DMS153 treated with DMSO at 0.1 percent for 48 hours (cell line): ENCODE data around the gene DAB1.
"Not testable (repeated sequence)": the region's sequence is repeated elsewhere in the genome, so short reads cannot be mapped to it uniquely, and the experiment has no call there.

Experiments used
- DNase-seq: peaks from one replicate; lab custom pipeline; 2025; ENCODE audit not compliant: unreplicated experiment; lab: John Stamatoyannopoulos, UW

DAB1 gene

DNA sequence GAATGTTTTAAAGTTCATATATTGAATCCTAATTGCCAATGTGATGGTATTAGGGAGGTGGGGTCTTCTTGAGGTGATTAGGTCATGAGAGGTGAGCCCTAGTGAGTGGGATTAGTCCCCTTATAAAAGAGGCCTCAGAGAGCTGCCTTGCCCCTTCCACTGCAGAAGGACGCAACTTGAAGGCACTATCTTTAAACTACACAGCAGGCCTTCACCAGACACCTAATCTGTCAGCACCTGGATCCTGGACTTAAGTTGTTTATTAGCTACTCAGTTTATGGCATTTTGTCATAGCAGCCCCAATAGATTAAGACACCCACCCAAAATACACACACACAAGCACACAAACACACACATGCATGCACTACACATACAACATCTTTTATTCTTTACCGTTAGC lies 61.4 kb downstream of the DAB1 start:
- no peak for DNase-seq

DNA sequence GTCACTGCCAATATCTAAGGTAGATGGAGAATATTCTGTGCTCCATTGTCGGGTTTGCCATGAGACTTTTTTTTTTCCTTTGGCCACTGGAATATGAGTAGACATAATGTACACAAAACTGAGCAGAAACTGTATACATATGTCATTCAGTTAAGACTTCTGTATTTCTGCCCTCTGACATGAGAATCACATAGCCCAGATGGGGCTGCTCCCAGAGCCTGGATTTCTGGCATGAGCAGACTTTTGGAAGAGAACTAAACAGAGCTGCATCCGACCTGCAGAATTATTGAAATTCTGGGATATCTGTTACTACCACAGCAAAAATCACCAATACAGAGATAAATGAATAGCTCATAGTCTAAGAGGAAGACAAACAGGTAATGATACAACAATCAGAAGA lies 62.3 kb downstream of the DAB1 start:
- DNase-seq = no peak

DNA sequence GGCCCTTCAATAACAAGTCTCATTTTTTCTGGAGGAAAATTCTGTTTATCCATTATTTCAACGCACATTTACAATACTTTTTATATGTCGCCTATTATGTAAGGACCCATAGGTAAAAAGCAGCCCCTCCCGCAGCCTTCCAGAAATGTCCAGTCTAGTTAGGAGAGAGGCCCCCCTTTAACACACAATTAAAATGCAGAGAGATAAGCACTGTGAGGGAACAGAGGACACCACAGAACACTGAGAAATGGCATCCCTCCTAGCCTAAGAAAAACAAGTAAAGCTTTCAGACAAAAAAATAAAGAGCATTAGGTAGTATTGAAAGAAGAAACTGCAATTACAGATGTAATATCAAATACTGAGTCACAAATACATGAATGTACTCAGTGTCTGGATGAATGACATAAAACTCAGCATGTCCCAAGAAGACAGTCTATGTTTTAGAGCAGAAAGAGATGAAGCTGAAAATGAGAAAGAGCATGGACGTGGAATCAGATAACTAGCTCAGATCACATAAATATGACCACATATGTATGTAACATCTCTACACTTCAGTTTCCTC lies 62.9 kb downstream of the DAB1 start:
- DNase-seq = no peak

DNA sequence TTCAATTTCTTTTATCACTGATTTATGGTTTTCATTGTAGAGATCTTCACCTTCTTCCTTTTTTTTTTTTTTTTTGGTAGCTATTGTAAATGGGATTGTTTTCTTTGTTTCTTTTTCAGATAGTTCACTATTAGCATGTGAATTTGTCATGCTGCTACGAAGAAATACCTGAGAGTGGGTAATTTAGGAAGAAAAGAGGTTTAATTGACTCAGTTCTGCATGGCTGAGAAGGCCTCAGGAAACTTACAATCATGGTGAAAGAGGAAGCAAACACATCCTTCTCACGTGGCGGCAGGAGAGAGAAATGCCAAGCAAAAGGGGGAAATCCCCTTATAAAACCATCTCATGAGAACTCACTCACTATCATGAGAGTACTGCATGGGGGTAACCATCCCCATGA lies 66.4 kb downstream of the DAB1 start:
- no peak for DNase-seq

DNA sequence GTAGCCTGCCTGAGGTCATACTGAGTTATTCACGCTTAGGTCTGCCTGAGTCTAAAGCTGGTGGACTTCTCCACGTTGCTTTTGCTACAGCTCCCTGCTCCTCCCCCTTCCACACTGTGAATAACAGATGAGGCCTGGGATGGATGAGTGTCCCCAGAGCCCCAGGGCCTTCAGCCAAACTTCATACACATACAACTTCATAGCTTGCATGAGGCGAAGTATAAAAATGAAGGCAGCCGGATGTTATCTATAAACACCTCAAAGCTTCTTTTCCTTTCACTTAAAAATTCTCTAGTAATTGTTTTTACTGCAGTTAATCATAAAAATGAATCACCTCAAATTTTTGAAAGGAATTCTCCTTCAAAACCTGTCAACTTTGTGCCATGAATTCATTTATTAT lies 70.2 kb downstream of the DAB1 start:
- DNase-seq = no peak

DNA sequence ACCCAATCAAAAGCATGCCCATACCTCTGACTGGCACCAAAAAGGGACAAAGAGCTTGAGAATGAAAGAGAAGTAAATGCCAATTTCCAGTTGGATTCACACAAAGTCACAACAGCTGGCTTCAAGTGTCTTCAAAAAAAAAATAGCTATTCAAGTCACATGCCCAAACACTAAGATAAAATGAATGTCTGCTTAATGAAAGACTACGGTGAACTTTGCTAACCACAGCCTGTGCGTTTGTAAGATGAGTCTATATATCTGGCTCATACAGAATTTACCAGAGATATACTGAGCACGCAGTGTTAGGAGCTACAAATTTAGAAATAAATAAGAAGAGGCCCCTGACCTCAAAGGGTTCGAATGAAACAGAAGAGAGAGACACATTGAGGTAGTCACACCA lies 73.2 kb downstream of the DAB1 start:
- no peak for DNase-seq

DNA sequence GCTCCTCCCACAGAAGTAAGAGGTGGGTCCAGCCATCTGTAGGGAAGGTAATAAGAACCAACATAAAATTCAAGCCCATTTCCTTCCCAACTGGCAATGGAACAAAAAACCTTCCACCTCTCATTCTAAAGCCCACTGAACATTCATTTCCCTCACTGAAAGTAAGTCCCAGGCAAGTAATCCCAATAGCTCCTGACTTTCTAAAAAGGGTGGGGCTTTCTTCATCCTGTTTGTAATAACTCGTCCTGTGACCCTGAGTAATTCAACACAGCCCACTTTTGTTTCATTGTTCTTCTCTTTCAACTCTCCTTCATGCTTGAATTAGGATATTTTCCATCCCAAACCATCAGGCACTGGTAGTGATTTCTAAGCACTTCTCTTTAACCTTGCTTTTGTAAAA lies 74.9 kb downstream of the DAB1 start:
- DNase-seq = no peak

DNA sequence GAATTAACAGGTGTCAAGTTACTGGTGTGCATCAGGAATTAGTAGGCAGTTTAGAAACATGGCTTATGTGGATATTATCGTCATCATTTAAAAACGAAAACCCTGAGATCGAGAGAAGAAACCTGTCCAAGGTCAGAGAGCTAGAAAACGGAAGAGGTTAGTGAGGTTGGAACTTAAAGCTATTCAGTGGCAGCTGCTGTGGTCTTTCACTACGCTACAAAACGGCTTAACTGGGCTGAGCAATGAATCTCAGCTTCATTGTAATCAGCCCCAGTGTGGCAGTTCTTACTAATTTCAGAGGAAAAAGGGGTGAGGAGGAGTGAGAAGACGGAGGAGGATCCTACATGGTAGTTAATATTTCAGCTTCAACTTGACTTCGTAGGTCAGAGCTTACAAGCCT lies 77.9 kb downstream of the DAB1 start:
- DNase-seq = no peak

DNA sequence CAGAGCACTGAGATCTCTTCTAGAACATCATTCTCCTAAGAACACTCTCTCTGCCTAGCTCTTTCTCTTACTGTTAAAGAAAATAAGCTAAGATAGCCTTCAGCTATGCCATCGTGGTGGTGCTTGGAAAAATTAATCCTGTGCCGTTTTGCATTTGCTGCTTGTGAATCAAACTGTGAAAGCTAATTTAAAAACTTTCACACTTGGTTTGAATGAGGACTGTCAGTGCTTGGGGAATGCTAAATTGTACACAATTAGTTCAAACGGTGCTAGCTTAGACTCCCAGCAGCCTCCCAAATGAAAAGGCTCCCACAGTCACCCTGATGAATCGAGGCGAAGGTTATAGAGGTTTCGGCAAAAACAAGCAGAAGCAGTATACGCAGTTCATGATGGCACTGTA lies 79.6 kb downstream of the DAB1 start:
- no peak for DNase-seq

DNA sequence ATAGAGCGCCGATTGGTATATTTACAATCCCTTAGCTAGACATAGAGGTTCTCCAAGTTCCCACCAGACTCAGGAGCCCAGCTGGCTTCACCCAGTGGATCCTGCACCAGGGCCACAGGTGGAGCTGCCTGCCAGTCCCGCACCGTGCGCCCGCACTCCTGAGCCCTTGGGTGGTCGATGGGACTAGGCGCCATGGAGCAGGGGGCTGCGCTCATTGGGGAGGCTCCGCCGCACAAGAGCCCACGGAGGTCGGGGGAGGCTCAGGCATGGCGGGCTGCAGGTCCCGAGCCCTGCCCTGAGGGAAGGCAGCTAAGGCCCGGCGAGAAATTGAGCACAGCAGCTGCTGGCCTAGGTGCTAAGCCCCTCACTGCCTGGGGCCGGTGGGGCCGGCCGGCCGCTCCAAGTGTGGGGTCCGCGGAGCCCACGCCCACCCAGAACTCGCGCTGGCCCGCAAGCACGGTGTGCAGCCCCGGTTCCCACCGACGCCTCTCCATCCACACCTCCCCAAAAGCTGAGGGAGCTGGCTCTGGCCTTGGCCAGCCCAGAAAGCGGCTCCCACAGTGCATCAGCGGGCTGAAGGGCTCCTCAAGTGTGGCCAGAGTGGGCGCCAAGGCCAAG lies 80.5 kb downstream of the DAB1 start:
- not testable (repeated sequence) for DNase-seq

DNA sequence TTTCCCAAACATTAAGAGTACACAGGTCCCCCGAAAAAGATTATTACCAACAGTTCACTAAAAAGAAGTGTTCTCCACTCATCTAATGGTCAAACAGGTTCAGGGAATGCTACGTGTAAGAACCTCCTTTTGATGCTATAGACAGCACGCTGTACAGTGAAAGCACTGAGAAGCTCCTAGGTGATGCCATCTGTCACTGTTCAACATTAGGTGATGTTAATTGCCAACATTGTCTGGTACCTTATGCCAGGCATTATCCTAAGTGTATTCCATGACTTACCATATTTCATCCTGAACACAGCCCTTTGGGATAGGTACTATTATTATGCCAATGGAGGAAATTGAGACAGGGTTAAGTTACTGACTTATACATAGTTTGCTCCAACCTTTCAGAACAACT lies 82.1 kb downstream of the DAB1 start:
- no peak for DNase-seq

DNA sequence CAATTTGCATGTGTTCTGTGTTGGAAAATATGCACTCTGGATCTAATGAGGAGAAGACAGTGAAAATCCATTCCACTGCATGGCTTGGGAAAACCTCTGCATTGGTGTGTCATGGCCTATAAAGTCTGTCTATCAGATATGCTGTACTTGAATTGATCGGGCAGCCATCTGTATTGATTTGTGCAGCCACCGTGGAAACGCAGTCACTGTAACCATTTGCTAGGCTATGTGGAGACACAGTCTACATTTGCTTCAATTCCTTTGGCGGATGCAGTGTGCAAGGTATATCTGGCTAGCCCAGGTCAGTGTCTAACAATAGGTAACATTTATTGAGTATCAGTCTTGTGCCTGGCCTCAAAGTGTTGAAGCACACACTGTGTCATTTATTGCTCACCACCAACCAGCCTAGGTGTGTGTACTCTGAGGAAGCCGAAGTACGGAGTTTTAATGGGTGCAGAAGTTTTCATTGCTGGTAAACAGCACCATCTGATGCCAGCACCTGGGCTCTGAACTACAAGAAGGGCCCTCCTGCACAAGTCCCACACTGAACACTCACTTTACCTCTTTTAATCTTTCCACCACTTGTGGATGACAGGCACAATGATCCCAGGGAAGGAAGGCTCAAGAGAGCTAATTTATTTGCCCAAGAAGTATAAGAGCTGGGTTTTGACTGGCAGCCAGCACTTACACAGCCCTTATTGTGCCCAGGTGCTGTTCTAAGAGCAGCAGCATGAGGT lies 83.4 kb downstream of the DAB1 start:
- DNase-seq = no peak

DNA sequence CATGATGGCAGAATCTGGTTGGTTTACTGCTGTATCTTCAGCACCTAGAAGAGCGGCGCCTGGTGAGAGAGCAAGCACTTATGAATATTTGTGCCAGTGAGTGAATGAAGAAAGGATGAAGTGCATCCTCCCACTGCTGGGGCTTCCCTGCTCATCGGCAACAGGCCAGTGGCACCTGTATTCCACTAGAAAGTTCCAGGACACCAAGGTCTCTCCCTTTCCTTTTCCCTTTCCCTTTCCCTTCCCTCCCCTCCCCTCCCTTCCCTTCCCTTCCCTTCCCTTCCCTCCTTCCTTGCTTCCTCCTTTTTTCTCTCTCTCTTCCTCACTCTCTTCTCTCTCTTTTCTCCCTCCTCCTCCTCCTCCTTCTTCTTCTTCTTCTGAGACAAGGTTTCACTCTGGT lies 86.2 kb downstream of the DAB1 start:
- no peak for DNase-seq

DNA sequence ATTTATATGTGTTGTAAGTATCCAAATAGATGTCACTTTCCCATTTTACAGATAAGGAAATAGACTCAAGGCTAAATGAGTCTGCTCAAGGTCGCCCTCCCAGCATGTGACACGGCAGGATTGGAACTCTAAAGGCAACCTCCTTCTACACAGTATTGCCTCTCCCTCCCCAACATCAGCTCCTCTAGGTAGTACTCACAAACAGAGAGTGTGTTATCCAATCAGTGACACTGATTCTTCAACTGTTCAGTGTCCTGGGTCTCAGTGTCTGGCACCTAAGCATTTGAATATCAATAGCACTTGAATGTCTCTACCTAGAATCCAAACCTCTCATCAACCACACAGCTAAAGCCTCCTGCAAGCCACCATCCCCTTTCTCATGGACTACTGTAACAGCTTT lies 87.1 kb downstream of the DAB1 start:
- DNase-seq = no peak

DNA sequence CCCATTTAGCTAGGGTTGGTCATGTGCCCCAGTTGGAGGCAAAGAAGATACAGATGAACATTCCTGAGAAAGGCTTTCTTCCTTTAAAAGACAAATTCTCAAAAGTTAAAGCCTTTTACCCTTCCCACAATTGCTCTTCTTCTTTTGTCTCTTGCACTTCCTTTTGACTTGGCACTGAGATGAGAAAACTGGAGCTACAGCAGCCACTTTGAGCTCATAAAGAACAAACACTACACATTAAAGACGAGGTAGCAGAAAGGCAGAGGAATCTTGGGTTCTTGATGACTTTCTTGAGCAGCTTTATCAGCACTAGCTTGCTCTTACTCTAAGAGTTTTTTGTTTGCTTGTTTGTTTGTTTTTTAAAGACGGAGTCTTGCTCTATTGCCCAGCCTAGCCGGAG lies 92.2 kb downstream of the DAB1 start:
- no peak for DNase-seq

DNA sequence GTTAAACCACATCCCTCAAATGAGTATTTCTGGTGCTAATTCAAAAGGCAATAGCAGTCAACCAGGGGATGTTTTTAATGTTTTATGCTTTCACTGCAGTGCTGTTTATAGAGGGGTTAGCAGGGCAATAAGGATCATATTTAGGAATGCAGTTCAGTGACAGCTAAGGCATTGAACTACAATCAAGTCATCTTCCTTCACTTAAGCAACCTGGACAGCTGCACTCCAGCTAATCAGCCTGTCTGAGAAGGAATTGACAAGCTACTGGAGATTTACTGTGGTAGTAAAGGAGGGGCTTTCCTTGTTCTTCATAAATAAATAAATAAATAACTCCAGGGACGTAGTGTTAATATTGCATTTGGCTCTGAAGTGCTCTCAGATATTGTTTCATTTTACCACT lies 93.9 kb downstream of the DAB1 start:
- DNase-seq = no peak

DNA sequence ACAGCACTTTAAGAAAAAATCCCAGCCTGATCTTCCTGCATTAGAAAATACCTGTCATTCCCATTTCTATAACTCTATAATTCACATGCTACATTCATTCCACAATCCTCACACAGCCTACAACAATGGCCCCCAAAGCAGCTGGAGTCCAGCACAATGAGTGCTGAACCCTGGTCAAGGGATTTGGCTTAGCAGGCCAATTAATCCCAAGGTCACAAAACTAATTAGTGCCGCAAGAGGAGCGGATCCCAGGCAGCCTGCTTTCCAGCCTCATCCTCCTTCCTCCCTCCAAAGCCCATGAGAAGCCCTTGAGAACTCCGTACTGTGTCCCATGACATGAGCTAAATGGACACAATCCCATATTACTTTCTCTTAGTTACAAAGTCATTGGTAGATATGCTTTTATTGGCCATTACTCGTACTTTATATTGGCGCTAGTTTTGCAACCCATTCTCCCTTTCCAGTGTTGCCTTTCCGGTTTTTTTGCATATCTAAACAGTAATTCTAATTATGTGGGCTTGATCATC lies 94.8 kb downstream of the DAB1 start:
- DNase-seq = no peak

DNA sequence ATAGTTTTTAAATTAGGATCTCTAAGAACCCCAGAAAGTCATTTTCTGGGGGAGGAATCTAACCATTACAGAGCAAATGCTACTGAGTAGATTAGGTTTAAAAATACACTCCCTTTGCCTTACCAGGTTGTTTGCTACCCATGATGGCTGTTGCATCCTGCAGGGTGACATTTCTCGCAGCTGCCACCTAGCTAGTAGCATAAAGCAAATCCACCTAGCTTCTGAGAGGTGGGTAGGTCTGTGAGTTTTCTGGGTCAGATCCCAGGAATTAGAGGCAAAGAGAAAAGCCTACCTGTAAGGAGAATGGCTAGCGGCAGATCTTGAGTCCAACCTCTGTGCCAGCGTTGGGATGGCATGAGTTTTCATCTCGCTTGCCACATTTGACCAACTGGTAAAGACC lies 95.9 kb downstream of the DAB1 start:
- no peak for DNase-seq

DNA sequence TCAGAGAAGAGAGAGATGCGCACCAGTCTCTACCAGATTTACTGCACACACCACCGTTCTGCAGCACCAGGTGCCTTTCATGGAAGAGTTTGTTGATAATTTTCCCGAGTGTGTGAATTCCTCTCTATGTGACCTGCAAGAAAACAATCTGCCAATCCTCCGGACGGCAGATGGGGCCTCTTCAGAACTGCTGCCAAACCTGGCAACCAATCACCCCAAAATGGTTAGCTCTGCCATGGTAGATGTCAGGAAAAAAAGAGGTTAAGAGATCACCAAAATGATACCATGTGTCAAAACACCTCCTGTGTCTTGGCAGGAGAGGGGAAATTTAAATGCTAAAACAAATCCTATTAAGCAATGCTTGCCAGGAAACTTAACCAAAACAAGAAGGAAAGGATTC lies 96.5 kb downstream of the DAB1 start:
- DNase-seq = no peak

DNA sequence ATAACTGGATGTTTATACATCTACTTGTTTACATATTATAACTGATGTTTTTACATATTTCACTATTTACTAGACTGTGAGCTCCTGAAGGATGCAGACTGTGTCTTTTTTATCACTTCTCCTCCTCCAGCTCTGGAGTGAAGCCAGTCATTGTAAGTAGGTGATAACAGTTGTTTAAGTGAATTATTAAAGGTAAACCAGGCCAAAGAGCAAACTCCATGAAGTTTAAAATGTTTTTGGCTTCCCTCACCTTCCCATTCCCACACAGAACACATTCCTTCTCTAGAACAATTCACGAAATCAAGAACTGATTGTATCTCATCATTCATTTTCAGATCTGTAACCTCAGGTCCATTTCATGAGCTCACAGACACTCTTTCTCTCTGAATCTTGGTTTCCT lies 98.3 kb downstream of the DAB1 start:
- DNase-seq = no peak

DNA sequence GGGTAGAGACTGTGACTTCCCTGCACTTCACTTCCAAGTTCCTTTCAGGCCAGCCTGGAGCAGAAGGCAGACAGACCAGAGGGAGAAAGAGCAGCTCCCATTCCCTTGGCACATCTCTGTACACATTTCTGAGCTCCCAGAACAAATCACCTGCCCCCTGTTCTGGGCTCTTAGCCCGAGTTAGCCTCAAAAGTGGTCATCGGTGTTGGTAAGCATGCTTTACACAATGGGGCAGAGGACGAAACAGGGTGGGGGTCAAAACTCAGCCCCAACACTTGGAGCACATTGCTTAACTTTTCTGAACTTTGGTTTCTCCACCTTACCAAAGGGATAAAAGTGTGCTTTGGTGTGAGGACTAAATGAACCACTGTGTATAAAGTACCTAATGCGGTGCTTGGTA lies 98.7 kb downstream of the DAB1 start:
- DNase-seq = no peak

DNA sequence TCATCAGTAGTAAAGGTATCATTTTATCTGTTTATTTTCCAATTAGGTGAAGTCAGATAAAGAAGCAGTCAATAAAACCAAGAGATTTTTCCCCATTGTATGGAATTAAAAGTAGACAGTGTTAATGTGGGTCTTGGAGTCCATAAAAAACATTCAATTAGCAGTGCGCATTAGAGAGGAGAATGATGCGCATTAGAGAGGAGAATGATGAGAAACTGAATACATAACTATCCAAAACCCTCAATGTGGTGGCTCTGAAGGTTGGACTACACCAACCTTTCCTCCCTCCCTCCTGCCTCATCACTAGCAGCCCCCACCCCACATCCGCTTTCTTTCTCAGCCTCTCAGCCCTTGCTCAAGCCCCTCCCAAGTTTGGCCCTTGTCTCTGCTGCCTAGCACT lies 99.5 kb downstream of the DAB1 start:
- DNase-seq = no peak

DNA sequence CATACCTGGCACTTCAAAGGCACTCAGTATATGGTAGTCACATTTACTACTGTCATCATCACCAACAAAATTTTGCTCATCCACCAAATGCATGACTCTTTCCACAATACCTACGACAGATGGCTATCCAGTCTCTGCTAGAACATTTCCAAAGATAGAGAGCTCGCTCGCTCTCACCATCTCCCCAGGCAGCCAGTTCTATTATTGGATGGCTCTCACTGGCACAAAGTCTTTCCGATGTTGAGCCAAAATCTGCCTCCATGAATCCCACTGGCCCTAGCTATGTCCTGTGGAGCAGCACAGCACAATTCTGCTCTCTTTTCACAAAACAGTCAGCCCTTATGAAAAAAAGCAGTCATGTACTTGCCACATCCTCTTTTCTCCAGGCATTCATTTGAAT lies 102.1 kb downstream of the DAB1 start:
- no peak for DNase-seq
